ENCODE measurements around the gene SOX10.
"Not testable (repeated sequence)": the region's sequence is repeated elsewhere in the genome, so short reads cannot be mapped to it uniquely, and the experiment has no call there.

The SOX10 gene

GRCh38 chr22:37959231-37959825, 25.0 kb downstream of the SOX10 start:
- DNase-seq (ENCODE audit: low read depth), result no peak

- no peak for DNase-seq (ENCODE audit: low read depth)
These were observed 27.1 kb downstream of the SOX10 start for GRCh38 chr22:37957232-37957631.

GRCh38 chr22:37955825-37956397, 28.4 kb downstream of the SOX10 start:
- DNase-seq (ENCODE audit: low read depth), result not testable (repeated sequence)

- no peak for DNase-seq (ENCODE audit: low read depth)
These were observed 29.7 kb downstream of the SOX10 start for GRCh38 chr22:37954686-37955085.

GRCh38 chr22:37953437-37954179, 30.7 kb downstream of the SOX10 start, which contains the start of the genes C22orf23 and POLR2F:
C22orf23 (minus strand) TSS chr22:37953601; CDS start chr22:37953149, 452 bp downstream.
POLR2F (plus strand) TSS chr22:37953699; CDS start chr22:37953788, 89 bp downstream.
- DNase-seq (ENCODE audit: low read depth), result peak; percentile 92

GRCh38 chr22:37953062-37953436, 31.3 kb downstream of the SOX10 start:
- no peak for DNase-seq (ENCODE audit: low read depth)

GRCh38 chr22:37952629-37953028, 31.7 kb downstream of the SOX10 start:
- not testable (repeated sequence) for DNase-seq (ENCODE audit: low read depth)

GRCh38 chr22:37951305-37951704, 33.0 kb downstream of the SOX10 start:
- DNase-seq (ENCODE audit: low read depth), result no peak

GRCh38 chr22:37947142-37947795, 37.1 kb downstream of the SOX10 start:
- not testable (repeated sequence) for DNase-seq (ENCODE audit: low read depth)

- DNase-seq (ENCODE audit: low read depth), result not testable (repeated sequence)
These were observed 39.9 kb downstream of the SOX10 start for GRCh38 chr22:37944423-37944822.

- DNase-seq (ENCODE audit: low read depth), result no peak
These were observed 40.5 kb downstream of the SOX10 start for GRCh38 chr22:37943825-37944198.

GRCh38 chr22:37943136-37943824, 41.1 kb downstream of the SOX10 start:
- DNase-seq (ENCODE audit: low read depth), result no peak

GRCh38 chr22:37942133-37942532, 42.2 kb downstream of the SOX10 start:
- no peak for DNase-seq (ENCODE audit: low read depth)

GRCh38 chr22:37940698-37941376, 43.5 kb downstream of the SOX10 start:
- no peak for DNase-seq (ENCODE audit: low read depth)

GRCh38 chr22:37933711-37934376, 50.5 kb downstream of the SOX10 start:
- peak; percentile 68 for DNase-seq (ENCODE audit: low read depth)

- DNase-seq (ENCODE audit: low read depth), result no peak
These were observed 51.4 kb downstream of the SOX10 start for GRCh38 chr22:37932821-37933578.

- DNase-seq (ENCODE audit: low read depth), result no peak
These were observed 52.0 kb downstream of the SOX10 start for GRCh38 chr22:37932401-37932800.

GRCh38 chr22:37931893-37932389, 52.4 kb downstream of the SOX10 start:
- DNase-seq (ENCODE audit: low read depth), result no peak

- no peak for DNase-seq (ENCODE audit: low read depth)
These were observed 53.4 kb downstream of the SOX10 start for GRCh38 chr22:37930952-37931440.
